Stomach (tissue), 19 donors: ENCODE results near the gene IDNK. TPM values are rescaled to one million over a fixed set of nuclear protein-coding genes. Genes with fewer than 3 reads are reported as not detected.
A peak's percentile ranks its signal among the peaks of the same experiment; 100 is the strongest.

Source experiments
- DNase-seq, 2 donors: peaks; one replicate each; pipeline versions ENCODE4 v3.0.0 to v3.0.0-alpha.2; 2013 to 2019
- H3K27ac ChIP-seq, 5 donors: fragments of 200-600 bp in 4 of 5; sonication (generic) in 4 of 5; one replicate each; pipeline ENCODE4 v1.5.1; 2013 to 2019; ENCODE audit warnings: mild to moderate bottlenecking in 1 of 5, moderate library complexity in 1 of 5
- H3K27me3 ChIP-seq, 3 donors: fragments of 200-600 bp; sonication (generic); one replicate each; pipeline ENCODE4 v1.5.1; 2017 to 2019; ENCODE audit warnings: mixed run types in 1 of 3
- H3K36me3 ChIP-seq, 4 donors: fragments of 200-600 bp; sonication (generic); 1 replicate in 3 of 4; 2 replicates in 1 of 4; pipeline ENCODE4 v1.5.1; 2016 to 2019
- H3K4me1 ChIP-seq, 4 donors: fragments of 200-600 bp; sonication (generic); one replicate each; pipeline ENCODE4 v1.5.1; 2016 to 2019
- H3K4me3 ChIP-seq, 4 donors: fragments of 200-600 bp; sonication (generic) in 3 of 4; one replicate each; pipeline ENCODE4 v1.5.1; 2016 to 2019; ENCODE audit warnings: mild to moderate bottlenecking in 1 of 4
- H3K9me3 ChIP-seq, 4 donors: fragments of 200-600 bp; sonication (generic); one replicate each; pipeline ENCODE4 v1.5.1; 2016 to 2019
- EP300 ChIP-seq: sonication (generic); formaldehyde crosslinking; IDR thresholded peaks from one replicate; pipeline ENCODE4 v1.6.1; 2017; ENCODE audit warnings: antibody characterized with exemption
- POLR2A ChIP-seq, 4 donors: fragments of 450-650 bp; IDR thresholded peaks; one replicate each; pipeline ENCODE4 v1.6.1; 2016; ENCODE audit warnings: antibody characterized with exemption in 4 of 4, control low read depth in 2 of 4, mild to moderate bottlenecking in 1 of 4, moderate library complexity in 1 of 4
- POLR2AphosphoS5 ChIP-seq, 3 donors: sonication (generic); formaldehyde crosslinking; IDR thresholded peaks; one replicate each; pipeline ENCODE4 v1.6.1; 2016; ENCODE audit warnings: antibody characterized with exemption in 3 of 3
- WGBS, 5 donors: extraction: QIAGEN DNeasy Blood & Tissue Kit in 3 of 5; methylation state at CpG; one replicate each; pipeline versions ENCODE4 v1.1.5 to v1.1.7; 2013 to 2018; 5-methylcytosine and 5-hydroxymethylcytosine counted together
- intact Hi-C: fragments of 100-400 bp; cut with DNase I; formaldehyde crosslinking; loops from one replicate; pipeline ENCODE4 v1.15.1; 2023; ENCODE audit warnings: low total_unique reads
- long read RNA-seq, 10 donors: transcript quantifications; one replicate each; lab custom pipeline, GENCODE V29; 2026
- polyA plus RNA-seq, 3 donors: library from polyadenylated mRNA; stranded (reverse); fragments of 200-250 nt; gene quantifications; one replicate each; pipeline ENCODE4 v1.2.3, GENCODE V29; 2013
- total RNA-seq, 5 donors: library from RNA; depleted of rRNA; stranded (reverse); fragments of >200 nt; gene quantifications; one replicate each; pipeline versions ENCODE4 v1.1.0 to v1.2.3, GENCODE V29; 2014 to 2016
- TF ChIP-seq, protein P1 (sequence below), 7 experiments: fragments of 450-650 bp in 4 of 7; fragments of 200-600 bp in 3 of 7; sonication (generic) in 3 of 7; IDR thresholded peaks; one replicate each; pipeline ENCODE4 v1.5.1; 2016 to 2019; ENCODE audit warnings: antibody characterized with exemption in 7 of 7, control low read depth in 2 of 7, mild to moderate bottlenecking in 1 of 7
- donor health status: healthy with polysubstance abuse.
- donor health status: Bipolar disorder and iron deficiency.
- donor health status: healthy.

Gene IDNK
- 10 to 100 TPM in 1 of 5 donors, 1 to 10 TPM in 3, not detected in 1; 2.6 to 24.3 (median 5.1) TPM for total RNA-seq
- 10 to 100 TPM in 1 of 3 donors, 1 to 10 TPM in 2; 8.0 to 12.8 (median 9.8) TPM for polyA plus RNA-seq
- long read RNA-seq, donor 1, partial matches to known transcripts: 0 of 1 reads
- long read RNA-seq, donor 1, other reads (novel, unspliced or antisense): 0 of 1 reads
- long read RNA-seq, donor 2, partial matches to known transcripts: 0 of 2 reads
- long read RNA-seq, donor 2, other reads (novel, unspliced or antisense): 0 of 2 reads
- long read RNA-seq, donor 3, partial matches to known transcripts: 0 of 1 reads
- long read RNA-seq, donor 3, other reads (novel, unspliced or antisense): 0 of 1 reads
- long read RNA-seq, donor 4, partial matches to known transcripts: 0 of 1 reads
- long read RNA-seq, donor 4, other reads (novel, unspliced or antisense): 0 of 1 reads
- long read RNA-seq, donor 5, partial matches to known transcripts: 5 of 7 reads
- long read RNA-seq, donor 5, other reads (novel, unspliced or antisense): 0 of 7 reads
- long read RNA-seq, donor 6, partial matches to known transcripts: 79 of 115 reads
- long read RNA-seq, donor 6, other reads (novel, unspliced or antisense): 33 of 115 reads
- long read RNA-seq, donor 7, partial matches to known transcripts: 34 of 48 reads
- long read RNA-seq, donor 7, other reads (novel, unspliced or antisense): 12 of 48 reads
- long read RNA-seq, donor 8: 0 reads
- long read RNA-seq, donor 9, partial matches to known transcripts: 0 of 1 reads
- long read RNA-seq, donor 9, other reads (novel, unspliced or antisense): 0 of 1 reads
- long read RNA-seq, donor 10, partial matches to known transcripts: 0 of 2 reads
- long read RNA-seq, donor 10, other reads (novel, unspliced or antisense): 0 of 2 reads

DNA sequence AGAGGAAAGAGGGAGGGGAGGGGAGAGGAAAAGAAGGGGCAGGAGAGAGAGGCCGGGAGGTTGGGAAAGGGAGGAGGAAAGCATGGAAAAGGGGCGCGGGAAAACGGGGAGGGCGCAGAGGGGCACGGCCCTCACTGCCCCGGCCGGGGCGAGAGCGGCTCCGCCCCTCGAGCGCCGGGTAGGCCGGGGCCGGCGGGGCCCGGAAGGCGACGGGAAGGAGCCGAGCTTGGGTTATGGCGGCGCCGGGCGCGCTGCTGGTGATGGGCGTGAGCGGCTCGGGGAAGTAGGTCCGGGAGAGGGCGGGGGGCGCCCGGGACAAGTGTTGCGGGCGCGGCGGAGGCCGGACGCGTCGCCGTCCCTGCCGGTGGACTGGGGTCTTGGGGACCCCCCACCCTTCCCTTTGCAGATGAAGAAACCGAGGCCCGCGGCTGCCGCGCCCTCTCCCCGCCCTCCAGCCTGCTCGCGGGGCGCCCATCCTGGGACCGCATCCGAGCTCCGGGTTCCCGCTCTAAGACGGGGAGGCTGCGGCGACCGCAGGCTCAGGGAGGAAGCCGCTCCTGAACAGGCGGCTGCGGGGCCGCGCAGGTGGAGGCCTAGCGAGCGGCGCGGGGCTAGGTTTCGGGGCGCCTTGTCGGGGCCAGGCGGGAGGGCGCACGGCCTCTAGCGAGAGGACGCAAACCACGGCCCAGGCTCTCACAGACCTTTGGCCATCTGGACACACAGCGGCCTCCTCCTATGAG, at the start of gene IDNK:
TSS of gene IDNK (plus strand) at position 205 of the 740 bp plus-strand sequence. CDS start at position 234, 29 bp downstream.
- intact Hi-C loops: no loop called here
- peaks cover 0 to 16% (median 8%) of the 10 kb centered on the region in 4 donors for H3K36me3 ChIP-seq

DNA sequence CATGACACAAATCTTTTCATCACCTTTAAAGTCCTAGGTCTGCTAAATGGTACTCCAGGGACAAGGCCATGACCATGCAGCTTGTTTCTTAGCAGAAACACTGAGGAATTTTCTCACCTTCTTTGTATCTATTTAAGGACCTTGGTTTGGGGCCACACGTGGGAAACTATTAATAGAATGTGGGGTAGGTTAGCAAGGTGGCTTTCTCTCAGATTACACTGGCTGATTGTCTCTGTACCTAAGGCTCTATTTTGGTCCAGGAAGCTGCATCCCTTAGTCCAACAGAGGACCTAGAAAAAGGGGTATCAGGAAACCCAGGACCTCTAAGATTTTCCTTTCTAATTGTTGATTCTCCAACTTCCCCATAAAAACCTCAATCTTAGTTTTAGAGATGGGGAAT, 48.5 kb upstream of the IDNK start:
- no peak overlapping the region for H3K4me3 ChIP-seq
- WGBS, 5 donors: 46 to 79% (median 75%) methylated on average over 1 of the region's 1 CpG
- TF ChIP-seq EP300 (no peak), POLR2AphosphoS5 (IDR thresholded peaks at IDR 0.05) (no peak), POLR2A (IDR thresholded peaks at IDR 0.05) (no peak)
- TF ChIP-seq, protein P1, sequence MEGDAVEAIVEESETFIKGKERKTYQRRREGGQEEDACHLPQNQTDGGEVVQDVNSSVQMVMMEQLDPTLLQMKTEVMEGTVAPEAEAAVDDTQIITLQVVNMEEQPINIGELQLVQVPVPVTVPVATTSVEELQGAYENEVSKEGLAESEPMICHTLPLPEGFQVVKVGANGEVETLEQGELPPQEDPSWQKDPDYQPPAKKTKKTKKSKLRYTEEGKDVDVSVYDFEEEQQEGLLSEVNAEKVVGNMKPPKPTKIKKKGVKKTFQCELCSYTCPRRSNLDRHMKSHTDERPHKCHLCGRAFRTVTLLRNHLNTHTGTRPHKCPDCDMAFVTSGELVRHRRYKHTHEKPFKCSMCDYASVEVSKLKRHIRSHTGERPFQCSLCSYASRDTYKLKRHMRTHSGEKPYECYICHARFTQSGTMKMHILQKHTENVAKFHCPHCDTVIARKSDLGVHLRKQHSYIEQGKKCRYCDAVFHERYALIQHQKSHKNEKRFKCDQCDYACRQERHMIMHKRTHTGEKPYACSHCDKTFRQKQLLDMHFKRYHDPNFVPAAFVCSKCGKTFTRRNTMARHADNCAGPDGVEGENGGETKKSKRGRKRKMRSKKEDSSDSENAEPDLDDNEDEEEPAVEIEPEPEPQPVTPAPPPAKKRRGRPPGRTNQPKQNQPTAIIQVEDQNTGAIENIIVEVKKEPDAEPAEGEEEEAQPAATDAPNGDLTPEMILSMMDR (IDR thresholded peaks at IDR 0.05): no peak
- no peak for DNase-seq
- intact Hi-C loops: no loop called here
- no peaks in the 10 kb centered on the region for H3K36me3 ChIP-seq
- H3K27ac ChIP-seq: no peak overlapping the region
- peaks cover 0 to 9% (median 0%) of the 10 kb centered on the region in 4 donors for H3K9me3 ChIP-seq
- H3K4me1 ChIP-seq: no peaks in the 10 kb centered on the region
- H3K27me3 ChIP-seq: no peaks in the 10 kb centered on the region

More for the DNA sequence above, at the start of gene IDNK:
- Histone ChIP-seq H3K27me3 (no peaks in the 10 kb centered on the region), H3K27ac (peak within 1 kb of the TSS; percentile 90 to 97 (median 92)), H3K9me3 (no peaks in the 10 kb centered on the region), H3K4me3 (peak within 1 kb of the TSS; percentile 63 to 96 (median 78)), H3K4me1 (peaks cover 8 to 37% (median 18%) of the 10 kb centered on the region in 4 donors)
- WGBS, 5 donors: 0 to 1% (median 1%) methylated on average over 30 to 79 of the region's 79 CpGs
- peak; percentile 61 to 90 for DNase-seq
- TF ChIP-seq POLR2AphosphoS5 (IDR thresholded peaks at IDR 0.05) (peak in 1 of 3 donors; percentile 7), EP300 (no peak), POLR2A (IDR thresholded peaks at IDR 0.05) (no peak)
- TF ChIP-seq, protein P1 (IDR thresholded peaks at IDR 0.05): no peak

DNA sequence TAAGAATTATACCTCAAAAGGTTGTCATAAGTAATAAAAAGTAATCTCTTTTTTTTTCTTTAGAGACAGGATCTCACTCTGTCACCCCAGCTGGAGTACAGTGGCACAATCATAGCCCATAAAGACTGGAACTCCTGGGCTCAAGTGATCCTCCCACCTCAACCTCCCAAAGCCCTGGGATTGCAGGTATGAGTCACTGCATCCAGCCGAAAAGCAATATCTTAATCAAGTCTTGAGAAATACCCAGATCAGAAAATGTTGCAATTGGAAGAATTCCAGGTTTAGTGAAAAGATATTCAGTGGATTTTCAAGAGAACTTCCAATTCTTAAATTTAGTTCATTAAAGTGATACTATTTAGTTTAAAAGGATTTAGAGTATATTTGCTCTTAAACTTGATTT, 40.9 kb upstream of the IDNK start:
- Histone ChIP-seq H3K9me3 (peaks cover 0 to 9% (median 0%) of the 10 kb centered on the region in 4 donors), H3K27me3 (no peaks in the 10 kb centered on the region), H3K4me1 (no peaks in the 10 kb centered on the region), H3K36me3 (peaks cover 0 to 11% (median 0%) of the 10 kb centered on the region in 4 donors), H3K4me3 (no peak overlapping the region), H3K27ac (no peak overlapping the region)
- intact Hi-C loops: no loop called here
- DNase-seq: no peak
- WGBS, 5 donors: 48 to 64% (median 55%) methylated on average over 1 of the region's 1 CpG
- TF ChIP-seq, protein P1 (IDR thresholded peaks at IDR 0.05): no peak
- TF ChIP-seq POLR2A (IDR thresholded peaks at IDR 0.05) (no peak), EP300 (no peak), POLR2AphosphoS5 (IDR thresholded peaks at IDR 0.05) (no peak)
